Lower lobe of right lung (tissue), 2 donors: ENCODE data around the gene CHRNA10. TPM values are rescaled to one million over a fixed set of nuclear protein-coding genes. Genes with fewer than 3 reads are reported as not detected.

Experiments
- ATAC-seq, 2 donors: fragments of 200-7000 bp; cut with Tn5 transposase; one replicate each; pipeline ENCODE4 v1.9.1; 2020 to 2022; ENCODE audit warnings: mild to moderate bottlenecking in 2 of 2, moderate library complexity in 2 of 2
- DNase-seq: peaks from one replicate; pipeline ENCODE4 v3.0.0-alpha.2; 2020
- H3K27ac ChIP-seq: fragments of 200-600 bp; one replicate; pipeline ENCODE4 v1.8.0; 2022
- H3K27me3 ChIP-seq: fragments of 200-600 bp; one replicate; pipeline ENCODE4 v1.8.0; 2022; ENCODE audit warnings: low read depth
- H3K36me3 ChIP-seq: fragments of 200-600 bp; one replicate; pipeline ENCODE4 v1.8.0; 2022; ENCODE audit warnings: mild to moderate bottlenecking
- H3K4me1 ChIP-seq: fragments of 200-600 bp; one replicate; pipeline ENCODE4 v1.8.0; 2022
- H3K4me3 ChIP-seq: fragments of 200-600 bp; one replicate; pipeline ENCODE4 v1.8.0; 2022; ENCODE audit warnings: mild to moderate bottlenecking
- H3K9me3 ChIP-seq: fragments of 200-600 bp; one replicate; pipeline ENCODE4 v1.8.0; 2022
- intact Hi-C: fragments of 100-400 bp; cut with DNase I; formaldehyde crosslinking; loops from one replicate; pipeline ENCODE4 v1.11.0; 2022
- total RNA-seq: library from RNA; stranded (reverse); fragmentation: NEBNext Ultra II Directional; extraction: Animal tissue kit (Norgen Biotek cat#: 25700); gene quantifications from one replicate; pipeline ENCODE4 v1.2.1, GENCODE V29; 2021
- TF ChIP-seq, protein P1 (sequence below): fragments of 200-600 bp; IDR thresholded peaks from one replicate; pipeline ENCODE4 v1.8.0; 2022; ENCODE audit warnings: antibody characterized with exemption, mild to moderate bottlenecking
- donor health status: DM: no; HTN: yes; CAD: no; lungs with severe emphysema.

The CHRNA10 gene
- total RNA-seq, 1 donor from 2014 or later: 1.7 TPM

DNA sequence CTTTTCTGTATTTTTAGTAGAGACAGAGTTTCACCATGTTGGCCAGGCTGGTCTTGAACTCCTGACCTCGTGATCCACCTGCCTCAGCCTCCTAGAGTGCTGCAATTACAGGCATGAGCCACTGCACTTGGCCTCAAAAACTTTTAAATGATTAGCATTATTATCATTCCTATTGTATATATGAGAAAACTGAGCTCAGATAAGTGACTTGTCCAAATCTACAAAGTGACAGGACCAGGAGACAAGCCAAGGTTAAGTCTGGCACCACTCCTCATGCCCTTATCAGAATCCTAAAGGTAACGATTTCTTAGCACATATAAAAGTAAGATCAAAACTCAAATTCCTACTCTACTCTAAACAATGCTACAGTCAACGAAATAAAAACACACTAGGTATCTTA lies 32.2 kb upstream of the CHRNA10 start:
- no peak for ATAC-seq
- intact Hi-C loops: no loop called here
- TF ChIP-seq, protein P1, sequence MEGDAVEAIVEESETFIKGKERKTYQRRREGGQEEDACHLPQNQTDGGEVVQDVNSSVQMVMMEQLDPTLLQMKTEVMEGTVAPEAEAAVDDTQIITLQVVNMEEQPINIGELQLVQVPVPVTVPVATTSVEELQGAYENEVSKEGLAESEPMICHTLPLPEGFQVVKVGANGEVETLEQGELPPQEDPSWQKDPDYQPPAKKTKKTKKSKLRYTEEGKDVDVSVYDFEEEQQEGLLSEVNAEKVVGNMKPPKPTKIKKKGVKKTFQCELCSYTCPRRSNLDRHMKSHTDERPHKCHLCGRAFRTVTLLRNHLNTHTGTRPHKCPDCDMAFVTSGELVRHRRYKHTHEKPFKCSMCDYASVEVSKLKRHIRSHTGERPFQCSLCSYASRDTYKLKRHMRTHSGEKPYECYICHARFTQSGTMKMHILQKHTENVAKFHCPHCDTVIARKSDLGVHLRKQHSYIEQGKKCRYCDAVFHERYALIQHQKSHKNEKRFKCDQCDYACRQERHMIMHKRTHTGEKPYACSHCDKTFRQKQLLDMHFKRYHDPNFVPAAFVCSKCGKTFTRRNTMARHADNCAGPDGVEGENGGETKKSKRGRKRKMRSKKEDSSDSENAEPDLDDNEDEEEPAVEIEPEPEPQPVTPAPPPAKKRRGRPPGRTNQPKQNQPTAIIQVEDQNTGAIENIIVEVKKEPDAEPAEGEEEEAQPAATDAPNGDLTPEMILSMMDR: no peak

DNA sequence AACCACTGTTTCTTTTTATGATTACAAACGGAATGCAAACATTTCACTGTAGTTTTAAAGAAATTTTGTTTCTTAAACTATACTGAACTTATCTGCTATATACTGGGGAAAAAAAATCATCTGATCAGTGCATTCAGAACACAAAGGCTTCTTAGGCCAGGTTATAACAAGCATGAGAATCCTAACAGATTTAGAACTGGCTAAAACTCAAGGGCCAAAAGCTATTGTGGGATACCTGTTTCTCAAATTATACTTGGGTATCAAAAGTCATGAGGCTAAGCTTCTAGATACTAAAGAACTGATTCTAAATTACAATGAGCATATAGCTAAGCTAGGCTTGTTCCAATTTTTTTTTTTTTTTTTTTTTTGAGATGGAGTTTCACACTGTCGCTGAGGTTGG lies 29.7 kb upstream of the CHRNA10 start:
- Histone ChIP-seq H3K4me3 (no peak overlapping the region), H3K4me1 (no peaks in the 10 kb centered on the region), H3K9me3 (no peaks in the 10 kb centered on the region), H3K27me3 (no peaks in the 10 kb centered on the region), H3K36me3 (peaks cover 98% of the 10 kb centered on the region), H3K27ac (no peak overlapping the region)
- ATAC-seq: no peak
- intact Hi-C loops: no loop called here
- DNase-seq: no peak
- TF ChIP-seq, protein P1: no peak

More for the DNA sequence above, 32.2 kb upstream of the CHRNA10 start:
- no peaks in the 10 kb centered on the region for H3K4me1 ChIP-seq
- DNase-seq: no peak
- no peak overlapping the region for H3K4me3 ChIP-seq
- no peaks in the 10 kb centered on the region for H3K9me3 ChIP-seq
- H3K27me3 ChIP-seq: no peaks in the 10 kb centered on the region
- H3K36me3 ChIP-seq: peaks cover 95% of the 10 kb centered on the region
- H3K27ac ChIP-seq: no peak overlapping the region

DNA sequence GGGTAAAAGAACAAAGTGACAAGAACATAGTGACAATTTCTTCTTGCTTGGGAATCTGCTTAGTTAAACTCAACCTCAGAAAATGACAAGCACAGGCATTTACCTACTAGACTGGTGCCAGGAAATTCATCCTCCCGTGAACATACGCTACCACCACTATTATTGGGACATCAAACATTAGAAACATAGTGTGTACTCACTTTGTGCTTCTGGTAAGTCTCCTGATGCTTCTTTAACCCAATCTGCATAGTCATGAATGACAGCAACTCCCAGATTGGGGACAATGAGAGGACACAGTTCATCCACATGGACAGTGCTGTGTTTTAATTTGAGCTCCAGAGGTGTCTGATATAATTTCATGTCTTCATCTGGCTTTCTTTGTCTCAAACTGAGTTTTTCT lies 29.2 kb upstream of the CHRNA10 start:
- peaks cover 98% of the 10 kb centered on the region for H3K36me3 ChIP-seq

DNA sequence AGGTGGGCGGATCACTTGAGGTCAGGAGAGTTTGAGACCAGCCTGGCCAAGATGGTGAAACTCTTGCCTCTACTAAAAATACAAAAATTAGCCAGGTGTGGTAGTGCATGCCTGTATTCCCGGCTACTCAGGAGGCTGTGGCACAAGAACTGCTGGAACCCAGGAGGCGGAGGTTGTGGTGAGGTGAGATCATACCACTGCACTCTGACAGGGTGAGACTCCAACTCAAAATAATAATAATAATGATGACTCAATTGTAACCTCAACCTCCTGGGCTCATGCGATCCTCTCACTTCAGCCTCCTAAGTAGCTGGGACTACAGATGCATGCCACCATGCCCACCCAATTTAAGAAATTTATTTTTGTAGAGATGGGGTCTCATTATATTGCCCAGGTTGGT lies 15.6 kb upstream of the CHRNA10 start:
- no peak for ATAC-seq
- Histone ChIP-seq H3K4me1 (peaks cover 11% of the 10 kb centered on the region), H3K36me3 (peaks cover 100% of the 10 kb centered on the region), H3K27ac (no peak overlapping the region), H3K27me3 (no peaks in the 10 kb centered on the region), H3K9me3 (no peaks in the 10 kb centered on the region), H3K4me3 (no peak overlapping the region)
- intact Hi-C loops: no loop called here
- TF ChIP-seq, protein P1: no peak
- no peak for DNase-seq

More for the DNA sequence above, 29.2 kb upstream of the CHRNA10 start:
- Histone ChIP-seq H3K27me3 (no peaks in the 10 kb centered on the region), H3K9me3 (no peaks in the 10 kb centered on the region), H3K4me1 (no peaks in the 10 kb centered on the region), H3K27ac (no peak overlapping the region), H3K4me3 (no peak overlapping the region)
- TF ChIP-seq, protein P1: no peak
- intact Hi-C loops: no loop called here
- DNase-seq (no peak), ATAC-seq (no peak)

DNA sequence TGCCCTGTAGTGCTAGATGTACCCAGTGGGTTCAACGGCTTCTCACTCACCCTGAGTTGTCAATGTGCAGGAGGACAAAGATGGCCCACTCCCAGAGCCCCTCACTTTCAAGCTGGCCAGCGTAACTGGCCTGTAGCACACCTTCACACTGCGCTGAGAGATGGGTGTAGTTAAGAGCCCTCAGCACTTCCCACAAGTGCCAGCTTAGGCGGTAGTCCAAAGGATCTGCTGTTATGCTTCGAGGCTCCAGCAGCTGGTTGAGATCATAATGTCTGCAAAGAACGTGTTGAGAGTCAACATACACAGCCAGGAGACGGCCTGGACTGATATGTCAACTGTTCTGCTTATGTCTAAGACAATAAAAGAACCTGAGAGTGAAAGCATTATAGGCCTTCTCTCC lies 14.7 kb upstream of the CHRNA10 start:
- TF ChIP-seq, protein P1: no peak
- Histone ChIP-seq H3K4me1 (peaks cover 11% of the 10 kb centered on the region), H3K27me3 (no peaks in the 10 kb centered on the region), H3K27ac (no peak overlapping the region), H3K4me3 (no peak overlapping the region), H3K9me3 (no peaks in the 10 kb centered on the region), H3K36me3 (peaks cover 100% of the 10 kb centered on the region)
- DNase-seq: no peak
- peak; percentile 84 to 93 for ATAC-seq
- intact Hi-C loops: no loop called here

DNA sequence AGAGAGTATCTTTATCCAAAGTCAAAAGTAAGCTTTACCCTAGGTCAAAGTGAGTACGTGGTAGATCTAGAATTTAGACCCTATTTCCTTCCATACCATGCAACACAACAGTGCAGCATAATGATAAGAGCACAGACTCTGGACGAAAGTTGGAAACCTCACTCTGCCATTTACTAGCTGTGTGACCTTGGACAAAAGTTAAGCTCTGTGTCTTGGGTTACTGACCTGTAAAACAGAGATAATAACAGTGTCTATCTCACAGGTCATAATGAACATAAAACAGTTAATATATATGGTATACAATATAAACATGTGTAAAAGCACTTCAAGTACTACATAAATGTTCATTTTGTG lies 13.6 kb upstream of the CHRNA10 start:
- no peaks in the 10 kb centered on the region for H3K27me3 ChIP-seq
- no peak for ATAC-seq
- intact Hi-C loops: no loop called here
- peaks cover 100% of the 10 kb centered on the region for H3K36me3 ChIP-seq
- peaks cover 11% of the 10 kb centered on the region for H3K4me1 ChIP-seq
- no peak overlapping the region for H3K4me3 ChIP-seq
- no peak overlapping the region for H3K27ac ChIP-seq
- DNase-seq: no peak
- no peaks in the 10 kb centered on the region for H3K9me3 ChIP-seq
- TF ChIP-seq, protein P1: no peak
